Measurements from ENCODE around the gene PNPLA6. TPM values are rescaled to one million over a fixed set of nuclear protein-coding genes. Genes with fewer than 3 reads are reported as not detected.

Gene PNPLA6
- polyA plus RNA-seq, 1 donor (not counting 4 experiments of a cell fraction or from before 2014, with no cell fraction given), result 22.4 TPM

DNA sequence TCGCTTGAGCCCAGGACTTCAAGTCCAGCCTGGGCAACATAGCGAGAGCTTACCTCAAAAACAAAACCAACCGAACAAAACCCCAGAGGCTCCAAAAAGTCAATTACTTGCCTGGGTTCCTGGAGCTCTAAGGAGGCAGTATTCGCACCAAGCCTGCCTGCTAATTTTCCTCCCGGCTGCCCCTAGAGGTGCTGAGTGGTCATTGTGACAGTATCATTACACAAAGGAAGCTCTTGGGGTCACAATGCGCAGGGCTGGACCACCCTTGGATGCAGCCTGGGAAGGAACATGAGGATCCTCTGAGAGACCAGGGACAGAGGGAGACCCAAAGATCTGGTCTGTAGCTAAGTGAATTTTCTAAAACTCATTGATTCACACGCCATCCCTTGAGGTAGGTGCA is 38.2 kb upstream of the PNPLA6 start:
- no peaks in the 10 kb centered on the region for H3K9me1 ChIP-seq (ENCODE audit: control insufficient read depth, extremely low read depth, insufficient read depth, low read length)
- no peaks in the 10 kb centered on the region for H3K9me3 ChIP-seq (ENCODE audit: control insufficient read depth, low read depth, low read length)
- peaks cover 8% of the 10 kb centered on the region for H3K4me1 ChIP-seq (ENCODE audit: control insufficient read depth, extremely low read depth, insufficient read depth, low read length)
- no peak overlapping the region for H3K4me3 ChIP-seq (ENCODE audit: control insufficient read depth in 2 of 3, extremely low read depth in 1 of 3, insufficient read depth in 2 of 3, low read depth in 1 of 3, low read length in 3 of 3)
- no peak for FAIRE-seq
- H3K27me3 ChIP-seq (ENCODE audit: control insufficient read depth, extremely low read depth, insufficient read depth, low read length), result peaks cover 10% of the 10 kb centered on the region
- no peaks in the 10 kb centered on the region for H3K79me2 ChIP-seq (ENCODE audit: control insufficient read depth, insufficient read depth, low read length)
- TF ChIP-seq, protein P1, sequence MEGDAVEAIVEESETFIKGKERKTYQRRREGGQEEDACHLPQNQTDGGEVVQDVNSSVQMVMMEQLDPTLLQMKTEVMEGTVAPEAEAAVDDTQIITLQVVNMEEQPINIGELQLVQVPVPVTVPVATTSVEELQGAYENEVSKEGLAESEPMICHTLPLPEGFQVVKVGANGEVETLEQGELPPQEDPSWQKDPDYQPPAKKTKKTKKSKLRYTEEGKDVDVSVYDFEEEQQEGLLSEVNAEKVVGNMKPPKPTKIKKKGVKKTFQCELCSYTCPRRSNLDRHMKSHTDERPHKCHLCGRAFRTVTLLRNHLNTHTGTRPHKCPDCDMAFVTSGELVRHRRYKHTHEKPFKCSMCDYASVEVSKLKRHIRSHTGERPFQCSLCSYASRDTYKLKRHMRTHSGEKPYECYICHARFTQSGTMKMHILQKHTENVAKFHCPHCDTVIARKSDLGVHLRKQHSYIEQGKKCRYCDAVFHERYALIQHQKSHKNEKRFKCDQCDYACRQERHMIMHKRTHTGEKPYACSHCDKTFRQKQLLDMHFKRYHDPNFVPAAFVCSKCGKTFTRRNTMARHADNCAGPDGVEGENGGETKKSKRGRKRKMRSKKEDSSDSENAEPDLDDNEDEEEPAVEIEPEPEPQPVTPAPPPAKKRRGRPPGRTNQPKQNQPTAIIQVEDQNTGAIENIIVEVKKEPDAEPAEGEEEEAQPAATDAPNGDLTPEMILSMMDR (optimal IDR thresholded peaks at IDR 0.05 in 1 of 3, IDR thresholded peaks at IDR 0.05 in 1 of 3, conservative IDR thresholded peaks at IDR 0.05 in 1 of 3; ENCODE audit: extremely low read depth in 1 of 3, insufficient read depth in 2 of 3, low read length in 3 of 3), result peak; percentile 13 to 35 (median 27)
- TF ChIP-seq EZH2 (IDR thresholded peaks at IDR 0.05; ENCODE audit: low read length), result no peak
- no peak overlapping the region for H3K27ac ChIP-seq (ENCODE audit: control insufficient read depth, insufficient read depth, low read length)
- H3K36me3 ChIP-seq (ENCODE audit: control insufficient read depth in 2 of 2, extremely low read depth in 1 of 2, insufficient read depth in 2 of 2, low read length in 2 of 2), result no peaks in the 10 kb centered on the region
- no peak overlapping the region for H2AFZ ChIP-seq (ENCODE audit: control insufficient read depth, low read length)
- no peaks in the 10 kb centered on the region for H4K20me1 ChIP-seq (ENCODE audit: control insufficient read depth, extremely low read depth, insufficient read depth, low read length)
- DNase-seq (ENCODE audit: low read depth, low spot score), result no peak
- H3K9ac ChIP-seq (ENCODE audit: control insufficient read depth, extremely low read depth, insufficient read depth, low read length), result no peak overlapping the region
- dilution Hi-C loops (cut with MboI; ENCODE audit: extremely low pct_ligation_motif_present, low sequenced_read_pairs), result no loop called here
- H3K4me2 ChIP-seq (ENCODE audit: control insufficient read depth, extremely low read depth, insufficient read depth, low read depth, low read length), result no peak overlapping the region

DNA sequence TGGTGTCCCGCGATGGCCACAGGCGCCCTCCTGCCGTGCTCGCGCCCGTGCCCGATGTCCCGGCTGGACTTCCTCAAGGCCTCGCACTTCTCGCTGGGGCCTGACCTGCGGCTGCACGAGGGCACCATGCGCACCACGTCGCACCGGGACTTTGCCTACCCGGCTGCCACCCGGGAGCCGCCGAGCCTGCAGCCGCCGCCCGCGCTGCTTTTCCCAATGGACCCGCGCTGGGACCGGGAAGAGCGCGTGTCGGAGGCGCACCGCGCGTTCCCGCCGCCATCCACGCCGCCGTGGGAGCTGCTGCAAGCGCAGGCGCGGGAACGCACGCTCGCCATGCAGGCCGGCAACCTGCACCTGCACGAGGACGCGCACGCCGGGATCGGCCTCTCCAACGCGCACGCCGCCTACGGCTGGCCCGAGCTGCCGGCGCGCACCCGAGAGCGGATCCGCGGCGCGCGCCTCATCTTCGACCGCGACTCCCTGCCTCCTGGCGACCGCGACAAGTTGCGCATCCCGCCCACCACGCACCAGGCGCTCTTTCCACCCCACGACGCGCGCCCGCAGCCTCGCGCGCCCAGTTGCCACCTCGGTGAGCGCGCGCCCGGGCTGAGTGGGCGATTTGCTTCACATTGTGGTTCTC is 34.6 kb upstream of the PNPLA6 start:
- H3K36me3 ChIP-seq (ENCODE audit: control insufficient read depth in 2 of 2, extremely low read depth in 1 of 2, insufficient read depth in 2 of 2, low read length in 2 of 2), result no peaks in the 10 kb centered on the region
- no peak overlapping the region for H3K27ac ChIP-seq (ENCODE audit: control insufficient read depth, insufficient read depth, low read length)
- dilution Hi-C loops (cut with MboI; ENCODE audit: extremely low pct_ligation_motif_present, low sequenced_read_pairs), result no loop called here
- no peaks in the 10 kb centered on the region for H3K9me1 ChIP-seq (ENCODE audit: control insufficient read depth, extremely low read depth, insufficient read depth, low read length)
- H3K79me2 ChIP-seq (ENCODE audit: control insufficient read depth, insufficient read depth, low read length), result no peaks in the 10 kb centered on the region
- peak overlapping the region; percentile 37 for H2AFZ ChIP-seq (ENCODE audit: control insufficient read depth, low read length)
- H3K4me1 ChIP-seq (ENCODE audit: control insufficient read depth, extremely low read depth, insufficient read depth, low read length), result peaks cover 2% of the 10 kb centered on the region
- no peaks in the 10 kb centered on the region for H3K9me3 ChIP-seq (ENCODE audit: control insufficient read depth, low read depth, low read length)
- no peaks in the 10 kb centered on the region for H4K20me1 ChIP-seq (ENCODE audit: control insufficient read depth, extremely low read depth, insufficient read depth, low read length)
- DNase-seq (ENCODE audit: low read depth, low spot score), result no peak
- no peak overlapping the region for H3K9ac ChIP-seq (ENCODE audit: control insufficient read depth, extremely low read depth, insufficient read depth, low read length)
- H3K4me3 ChIP-seq (ENCODE audit: control insufficient read depth in 2 of 3, extremely low read depth in 1 of 3, insufficient read depth in 2 of 3, low read depth in 1 of 3, low read length in 3 of 3), result peak overlapping the region in 2 of 3 experiments; percentile 7 to 28
- no peak for FAIRE-seq
- peak overlapping the region; percentile 35 for H3K4me2 ChIP-seq (ENCODE audit: control insufficient read depth, extremely low read depth, insufficient read depth, low read depth, low read length)
- no peak for TF ChIP-seq EZH2 (IDR thresholded peaks at IDR 0.05; ENCODE audit: low read length)
- TF ChIP-seq, protein P1 (optimal IDR thresholded peaks at IDR 0.05 in 1 of 3, IDR thresholded peaks at IDR 0.05 in 1 of 3, conservative IDR thresholded peaks at IDR 0.05 in 1 of 3; ENCODE audit: extremely low read depth in 1 of 3, insufficient read depth in 2 of 3, low read length in 3 of 3), result no peak
- peaks cover 10% of the 10 kb centered on the region for H3K27me3 ChIP-seq (ENCODE audit: control insufficient read depth, extremely low read depth, insufficient read depth, low read length)

Data from keratinocyte (primary cell).